Heart left ventricle (tissue), 13 donors: Measurements from ENCODE around the gene SNX8.

Source experiments
- POLR2A ChIP-seq, 2 donors: fragments of 450-650 bp; IDR thresholded peaks; one replicate each; pipeline ENCODE4 v1.6.1; 2017; ENCODE audit warnings: antibody characterized with exemption in 2 of 2, mild to moderate bottlenecking in 2 of 2, moderate library complexity in 2 of 2
- TF ChIP-seq, protein P1 (sequence below), 12 donors: fragments of 200-600 bp; sonication (generic) in 4 of 12; IDR thresholded peaks; one replicate each; pipeline versions ENCODE4 v1.5.0 to v1.8.0; 2018 to 2022; ENCODE audit warnings: antibody characterized with exemption in 12 of 12, mild to moderate bottlenecking in 5 of 12
- donor health status: ischemic (EF 13 %, LVEDD 7.1; RV severe dilation, severe dysfunction).
- donor health status: DM: no; HTN: yes; CAD: no.
- donor health status: DM: no; HTN: no; CAD: no.
- donor health status: ischemic (EF 25% LVEDD 6.9; RV normal size, moderate dysfunction).
- donor health status: ischemic (EF 25% LVEDD 5.7; RV mildly dilated, moderate dysfunction).
- donor health status: ischemic (EF 35%, LVEDD 5.7; RV mildly dilated, moderate dysfunction).
- donor health status: nonischemic (EF 11% LVEDD 7.7; RV severe dilation, severe dysfunction).
- donor health status: DM: yes; HTN: yes; CAD: no.
- donor health status: PGD.
- donor health status: ischemic (EF 29% LVEDD 5.4; RV normal size, mild dysfunction).
- donor health status: nonischemic (EF 23%, LVEDD 6.1; RV moderate dilation, normal function).

DNA sequence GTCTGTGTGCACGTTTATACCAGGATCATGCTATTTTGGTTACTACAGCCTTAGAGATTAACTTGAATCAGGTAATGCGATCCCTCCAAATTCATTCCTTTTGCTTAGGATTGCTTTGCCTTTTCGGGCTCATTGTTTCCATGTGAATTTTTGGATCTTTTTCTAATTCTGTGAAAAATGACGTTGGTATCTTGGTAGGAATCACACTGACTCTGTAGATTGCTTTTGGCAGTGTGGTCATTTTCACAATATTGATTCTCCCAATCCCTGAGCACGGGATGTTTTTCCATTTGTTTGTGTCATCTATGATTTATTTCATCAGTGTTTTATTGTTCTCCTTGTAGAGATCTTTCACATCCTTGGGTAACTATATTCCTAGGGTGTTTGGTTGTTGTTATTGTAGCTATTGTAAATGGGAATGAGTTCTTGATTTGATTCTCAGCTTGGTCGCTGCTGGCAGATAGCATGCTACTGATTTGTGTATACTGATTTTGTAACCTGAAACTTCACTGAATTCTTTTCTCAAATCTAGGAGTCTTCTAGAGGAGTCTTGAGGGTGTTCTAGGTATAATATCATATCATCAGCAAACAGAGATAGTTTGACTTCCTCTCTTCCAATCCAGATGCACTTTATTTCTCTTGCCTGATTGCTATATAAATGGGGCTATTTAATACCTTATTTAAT is 18.2 kb downstream of the SNX8 start:
- TF ChIP-seq, protein P1, sequence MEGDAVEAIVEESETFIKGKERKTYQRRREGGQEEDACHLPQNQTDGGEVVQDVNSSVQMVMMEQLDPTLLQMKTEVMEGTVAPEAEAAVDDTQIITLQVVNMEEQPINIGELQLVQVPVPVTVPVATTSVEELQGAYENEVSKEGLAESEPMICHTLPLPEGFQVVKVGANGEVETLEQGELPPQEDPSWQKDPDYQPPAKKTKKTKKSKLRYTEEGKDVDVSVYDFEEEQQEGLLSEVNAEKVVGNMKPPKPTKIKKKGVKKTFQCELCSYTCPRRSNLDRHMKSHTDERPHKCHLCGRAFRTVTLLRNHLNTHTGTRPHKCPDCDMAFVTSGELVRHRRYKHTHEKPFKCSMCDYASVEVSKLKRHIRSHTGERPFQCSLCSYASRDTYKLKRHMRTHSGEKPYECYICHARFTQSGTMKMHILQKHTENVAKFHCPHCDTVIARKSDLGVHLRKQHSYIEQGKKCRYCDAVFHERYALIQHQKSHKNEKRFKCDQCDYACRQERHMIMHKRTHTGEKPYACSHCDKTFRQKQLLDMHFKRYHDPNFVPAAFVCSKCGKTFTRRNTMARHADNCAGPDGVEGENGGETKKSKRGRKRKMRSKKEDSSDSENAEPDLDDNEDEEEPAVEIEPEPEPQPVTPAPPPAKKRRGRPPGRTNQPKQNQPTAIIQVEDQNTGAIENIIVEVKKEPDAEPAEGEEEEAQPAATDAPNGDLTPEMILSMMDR (IDR thresholded peaks at IDR 0.05): no peak
- no peak for TF ChIP-seq POLR2A (IDR thresholded peaks at IDR 0.05)
